Activated CD8-positive, alpha-beta T cell treated with anti-CD3 and anti-CD28 coated beads for 36 hours (primary cell): ENCODE measurements around the gene SELENOV. TPM values are rescaled to one million over a fixed set of nuclear protein-coding genes. Genes with fewer than 3 reads are reported as not detected.

Experiments
- ATAC-seq: fragments of 200-7000 bp; cut with Tn5 transposase; one replicate; pipeline ENCODE4 v1.10.0; 2021; ENCODE audit warnings: mild to moderate bottlenecking, moderate library complexity
- CTCF ChIA-PET: fragments of 350-600 bp; sonication (Branson Sonifier 250); formaldehyde crosslinking; loops from one replicate; lab custom pipeline; 2021; ENCODE audit warnings: antibody characterized with exemption; lab: Charles Lee
- POLR2A ChIA-PET: fragments of 350-600 bp; sonication (Branson Sonifier 250); formaldehyde crosslinking; loops from one replicate; lab custom pipeline; 2021; ENCODE audit warnings: antibody characterized with exemption; lab: Charles Lee
- DNase-seq: peaks from one replicate; pipeline ENCODE4 v3.0.0-alpha.2; 2020
- H3K27ac Mint-ChIP-seq: one replicate; pipeline ENCODE4 v1.8.0; 2021; ENCODE audit warnings: mild to moderate bottlenecking, mixed read lengths
- H3K27me3 Mint-ChIP-seq: one replicate; pipeline ENCODE4 v1.8.0; 2021; ENCODE audit warnings: mixed read lengths
- H3K36me3 Mint-ChIP-seq: one replicate; pipeline ENCODE4 v1.8.0; 2021; ENCODE audit warnings: low read depth, mixed read lengths
- H3K4me1 Mint-ChIP-seq: one replicate; pipeline ENCODE4 v1.8.0; 2021; ENCODE audit warnings: low read depth, mixed read lengths
- H3K4me3 Mint-ChIP-seq: one replicate; pipeline ENCODE4 v1.8.0; 2021; ENCODE audit warnings: mild to moderate bottlenecking, moderate library complexity, mixed read lengths
- H3K9me3 Mint-ChIP-seq: one replicate; pipeline ENCODE4 v1.8.0; 2021; ENCODE audit warnings: mixed read lengths
- intact Hi-C: fragments of 100-400 bp; cut with micrococcal nuclease; formaldehyde crosslinking; loops from one replicate; pipeline ENCODE4 v1.10.0; 2022
- total RNA-seq, 2 experiments: library from RNA; stranded (reverse); gene quantifications; one replicate each; pipeline ENCODE4 v1.2.3, GENCODE V29; 2021
- TF ChIP-seq, protein P1 (sequence below): fragments of 200-600 bp; IDR thresholded peaks from one replicate; pipeline ENCODE4 v1.8.0; 2022; ENCODE audit warnings: antibody characterized with exemption, mild to moderate bottlenecking

Gene SELENOV
- total RNA-seq, 2 experiments from 2014 or later: not detected

GRCh38 chr19:39469567-39469966 lies 45.4 kb upstream of the SELENOV start:
- TF ChIP-seq, protein P1, sequence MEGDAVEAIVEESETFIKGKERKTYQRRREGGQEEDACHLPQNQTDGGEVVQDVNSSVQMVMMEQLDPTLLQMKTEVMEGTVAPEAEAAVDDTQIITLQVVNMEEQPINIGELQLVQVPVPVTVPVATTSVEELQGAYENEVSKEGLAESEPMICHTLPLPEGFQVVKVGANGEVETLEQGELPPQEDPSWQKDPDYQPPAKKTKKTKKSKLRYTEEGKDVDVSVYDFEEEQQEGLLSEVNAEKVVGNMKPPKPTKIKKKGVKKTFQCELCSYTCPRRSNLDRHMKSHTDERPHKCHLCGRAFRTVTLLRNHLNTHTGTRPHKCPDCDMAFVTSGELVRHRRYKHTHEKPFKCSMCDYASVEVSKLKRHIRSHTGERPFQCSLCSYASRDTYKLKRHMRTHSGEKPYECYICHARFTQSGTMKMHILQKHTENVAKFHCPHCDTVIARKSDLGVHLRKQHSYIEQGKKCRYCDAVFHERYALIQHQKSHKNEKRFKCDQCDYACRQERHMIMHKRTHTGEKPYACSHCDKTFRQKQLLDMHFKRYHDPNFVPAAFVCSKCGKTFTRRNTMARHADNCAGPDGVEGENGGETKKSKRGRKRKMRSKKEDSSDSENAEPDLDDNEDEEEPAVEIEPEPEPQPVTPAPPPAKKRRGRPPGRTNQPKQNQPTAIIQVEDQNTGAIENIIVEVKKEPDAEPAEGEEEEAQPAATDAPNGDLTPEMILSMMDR: no peak
- peaks cover 32% of the 10 kb centered on the region for H3K4me1 Mint-ChIP-seq
- no peak for DNase-seq
- peak overlapping the region; percentile 53 for H3K27ac Mint-ChIP-seq
- ChIA-PET POLR2A (interaction anchor here (1.0 to 1.6 kb wide), 3 partner anchors 12 to 19 kb away, joined by 3 to 6 read pairs (median 4); no protein-coding TSS in a partner anchor), CTCF (no interaction called here)
- ATAC-seq: no peak
- intact Hi-C loops: no loop called here
- H3K27me3 Mint-ChIP-seq: no peaks in the 10 kb centered on the region
- no peak overlapping the region for H3K4me3 Mint-ChIP-seq
- no peaks in the 10 kb centered on the region for H3K9me3 Mint-ChIP-seq
- H3K36me3 Mint-ChIP-seq: peaks cover 60% of the 10 kb centered on the region

DNA sequence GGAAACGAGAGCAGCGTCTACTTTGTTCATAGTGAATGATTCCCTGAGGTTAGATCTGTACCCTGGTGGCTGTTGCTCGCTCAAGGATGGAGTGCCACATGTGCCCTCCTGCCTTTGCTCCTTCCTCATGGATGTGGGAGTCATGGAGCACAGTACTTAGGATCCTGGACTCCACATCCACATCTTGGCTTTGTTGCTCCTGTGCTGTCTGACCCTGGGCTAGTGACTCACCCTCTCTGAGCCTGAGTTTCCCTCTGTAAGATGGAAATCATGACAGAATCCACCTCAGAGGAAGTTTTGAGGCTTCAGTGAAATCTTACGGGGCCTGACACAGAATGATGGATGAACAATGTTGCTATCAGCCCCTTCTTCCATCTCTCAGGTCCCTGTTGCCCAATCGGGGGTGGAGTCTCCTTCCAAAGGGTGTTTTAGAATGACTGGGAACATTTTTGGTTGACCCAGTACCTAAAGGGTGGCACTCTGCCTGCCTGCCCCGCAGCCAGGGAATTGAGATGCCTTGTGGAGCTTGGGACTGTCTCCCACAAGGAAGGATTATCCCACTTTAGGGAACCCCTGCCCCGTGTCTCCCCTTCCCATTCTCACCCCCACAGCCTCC lies 44.1 kb upstream of the SELENOV start:
- Mint-ChIP-seq H3K27ac (peak overlapping the region; percentile 84), H3K36me3 (peaks cover 61% of the 10 kb centered on the region), H3K4me3 (no peak overlapping the region), H3K4me1 (peaks cover 32% of the 10 kb centered on the region), H3K9me3 (no peaks in the 10 kb centered on the region), H3K27me3 (no peaks in the 10 kb centered on the region)
- POLR2A ChIA-PET: interaction anchor here (0.9 to 1.8 kb wide), 3 partner anchors 8 to 36 kb away, joined by 3 to 6 read pairs (median 3); no protein-coding TSS in a partner anchor
- CTCF ChIA-PET: no interaction called here
- ATAC-seq (peak; percentile 31), DNase-seq (no peak)
- intact Hi-C loops: loop anchor here (10.0 kb wide), 1 partner anchor 64 kb away; the partner anchor contains the start of gene EID2B
- TF ChIP-seq, protein P1: no peak

DNA sequence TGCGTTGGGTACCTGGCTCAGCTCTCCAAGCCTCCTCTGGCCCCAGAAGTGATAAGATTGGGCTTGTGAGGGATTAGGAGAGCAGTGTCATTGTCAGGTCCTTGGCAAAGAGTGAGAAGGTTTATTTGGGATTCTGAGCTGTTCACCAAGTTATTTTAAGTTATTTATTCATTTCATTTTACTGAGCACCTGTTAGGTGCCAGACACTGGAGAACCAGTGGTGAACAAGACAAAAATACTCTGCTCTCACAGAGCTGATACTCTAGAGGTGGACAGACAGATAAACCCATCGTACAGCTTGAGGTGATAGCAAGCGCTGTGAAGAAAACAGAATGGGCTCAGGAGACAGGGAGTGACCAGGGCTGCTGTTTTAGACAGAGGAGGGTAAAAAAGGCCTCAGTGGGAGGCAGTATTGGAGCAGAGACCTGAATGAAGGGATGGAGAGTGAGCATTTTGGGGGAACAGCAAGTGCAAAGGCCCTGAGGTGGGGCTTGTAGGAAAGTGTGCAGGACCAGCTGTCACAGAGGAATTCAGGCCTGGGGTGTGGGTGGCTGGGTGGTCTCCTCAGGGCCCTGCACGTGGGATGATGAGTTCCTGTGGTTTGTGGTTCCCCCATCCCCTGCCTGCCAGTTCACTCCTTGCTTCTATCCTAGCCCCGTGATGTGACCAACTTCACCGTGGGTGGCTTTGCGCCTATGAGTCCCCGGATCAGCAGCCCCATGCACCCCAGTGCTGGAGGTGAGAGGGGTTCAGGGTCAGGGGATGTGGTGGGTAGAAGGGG lies 43.0 kb upstream of the SELENOV start:
- Mint-ChIP-seq H3K27ac (peak overlapping the region; percentile 84), H3K36me3 (peaks cover 61% of the 10 kb centered on the region), H3K4me1 (peaks cover 32% of the 10 kb centered on the region), H3K9me3 (no peaks in the 10 kb centered on the region), H3K27me3 (no peaks in the 10 kb centered on the region), H3K4me3 (no peak overlapping the region)
- ChIA-PET POLR2A (interaction anchor here (0.9 to 1.8 kb wide), 5 partner anchors 9 to 35 kb away, joined by 3 to 6 read pairs (median 3); no protein-coding TSS in a partner anchor), CTCF (interaction anchor here (0.9 kb wide), 1 partner anchor 62 kb away, joined by 4 read pairs; no protein-coding TSS in a partner anchor)
- intact Hi-C loops: loop anchor here (10.0 kb wide), 1 partner anchor 63 kb away; the partner anchor contains the start of gene EID2B
- ATAC-seq: no peak
- TF ChIP-seq, protein P1: no peak
- DNase-seq: peak; percentile 36

- H3K27ac Mint-ChIP-seq: no peak overlapping the region
- H3K36me3 Mint-ChIP-seq: peaks cover 58% of the 10 kb centered on the region
- ATAC-seq: no peak
Measured at GRCh38 chr19:39472746-39473442, 42.0 kb upstream of the SELENOV start.

More at GRCh38 chr19:39472746-39473442, 42.0 kb upstream of the SELENOV start:
- H3K27me3 Mint-ChIP-seq: no peaks in the 10 kb centered on the region
- ChIA-PET CTCF (interaction anchor here (1.0 kb wide), 1 partner anchor 40 kb away, joined by 3 read pairs; no protein-coding TSS in a partner anchor), POLR2A (no interaction called here)
- TF ChIP-seq, protein P1: no peak
- no peak overlapping the region for H3K4me3 Mint-ChIP-seq
- no peak for DNase-seq
- H3K4me1 Mint-ChIP-seq: peaks cover 32% of the 10 kb centered on the region
- intact Hi-C loops: loop anchor here (10.0 kb wide), 1 partner anchor 62 kb away; the partner anchor contains the start of gene EID2B
- no peaks in the 10 kb centered on the region for H3K9me3 Mint-ChIP-seq
